ENCODE results near the gene VIPR2. TPM values are rescaled to one million over a fixed set of nuclear protein-coding genes. Genes with fewer than 3 reads are reported as not detected.

The VIPR2 gene
- total and polyA plus RNA-seq, 8 donors = 0.28 to 0.80 (median 0.44) TPM

DNA sequence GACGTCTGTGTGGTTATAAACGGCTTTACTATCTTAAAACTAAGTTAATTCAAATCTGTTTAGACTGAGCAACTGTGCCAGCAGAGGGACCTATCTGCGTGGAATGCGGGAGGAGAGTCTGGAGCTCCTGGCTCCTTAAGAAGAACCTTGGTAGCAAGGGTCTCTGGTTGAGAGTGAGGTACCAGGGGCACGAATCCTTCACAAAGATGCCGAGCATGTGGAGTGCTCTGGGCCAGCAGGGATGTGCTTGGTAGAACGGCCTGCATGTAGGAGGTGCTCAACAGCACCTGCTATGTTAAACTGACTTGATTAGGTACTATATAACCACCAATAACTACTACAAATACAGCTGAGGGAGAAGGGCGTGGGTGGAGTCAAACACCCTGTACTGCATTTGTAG lies 102.6 kb downstream of the VIPR2 start:
- DNase-seq (no peak), ATAC-seq (no peak)
- no peak overlapping the region for H3K4me3 ChIP-seq
- no peak overlapping the region for H3K27ac ChIP-seq
- H3K36me3 ChIP-seq = no peaks in the 10 kb centered on the region
- TF ChIP-seq, protein P1, sequence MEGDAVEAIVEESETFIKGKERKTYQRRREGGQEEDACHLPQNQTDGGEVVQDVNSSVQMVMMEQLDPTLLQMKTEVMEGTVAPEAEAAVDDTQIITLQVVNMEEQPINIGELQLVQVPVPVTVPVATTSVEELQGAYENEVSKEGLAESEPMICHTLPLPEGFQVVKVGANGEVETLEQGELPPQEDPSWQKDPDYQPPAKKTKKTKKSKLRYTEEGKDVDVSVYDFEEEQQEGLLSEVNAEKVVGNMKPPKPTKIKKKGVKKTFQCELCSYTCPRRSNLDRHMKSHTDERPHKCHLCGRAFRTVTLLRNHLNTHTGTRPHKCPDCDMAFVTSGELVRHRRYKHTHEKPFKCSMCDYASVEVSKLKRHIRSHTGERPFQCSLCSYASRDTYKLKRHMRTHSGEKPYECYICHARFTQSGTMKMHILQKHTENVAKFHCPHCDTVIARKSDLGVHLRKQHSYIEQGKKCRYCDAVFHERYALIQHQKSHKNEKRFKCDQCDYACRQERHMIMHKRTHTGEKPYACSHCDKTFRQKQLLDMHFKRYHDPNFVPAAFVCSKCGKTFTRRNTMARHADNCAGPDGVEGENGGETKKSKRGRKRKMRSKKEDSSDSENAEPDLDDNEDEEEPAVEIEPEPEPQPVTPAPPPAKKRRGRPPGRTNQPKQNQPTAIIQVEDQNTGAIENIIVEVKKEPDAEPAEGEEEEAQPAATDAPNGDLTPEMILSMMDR (IDR thresholded peaks at IDR 0.05) = no peak
- H3K9me3 ChIP-seq = peaks cover 0 to 3% of the 10 kb centered on the region in 2 donors
- H3K27me3 ChIP-seq = peaks cover 0 to 3% of the 10 kb centered on the region in 2 donors
- no peaks in the 10 kb centered on the region for H3K4me1 ChIP-seq
- intact Hi-C loops (cut with DNase I) = no loop called here

DNA sequence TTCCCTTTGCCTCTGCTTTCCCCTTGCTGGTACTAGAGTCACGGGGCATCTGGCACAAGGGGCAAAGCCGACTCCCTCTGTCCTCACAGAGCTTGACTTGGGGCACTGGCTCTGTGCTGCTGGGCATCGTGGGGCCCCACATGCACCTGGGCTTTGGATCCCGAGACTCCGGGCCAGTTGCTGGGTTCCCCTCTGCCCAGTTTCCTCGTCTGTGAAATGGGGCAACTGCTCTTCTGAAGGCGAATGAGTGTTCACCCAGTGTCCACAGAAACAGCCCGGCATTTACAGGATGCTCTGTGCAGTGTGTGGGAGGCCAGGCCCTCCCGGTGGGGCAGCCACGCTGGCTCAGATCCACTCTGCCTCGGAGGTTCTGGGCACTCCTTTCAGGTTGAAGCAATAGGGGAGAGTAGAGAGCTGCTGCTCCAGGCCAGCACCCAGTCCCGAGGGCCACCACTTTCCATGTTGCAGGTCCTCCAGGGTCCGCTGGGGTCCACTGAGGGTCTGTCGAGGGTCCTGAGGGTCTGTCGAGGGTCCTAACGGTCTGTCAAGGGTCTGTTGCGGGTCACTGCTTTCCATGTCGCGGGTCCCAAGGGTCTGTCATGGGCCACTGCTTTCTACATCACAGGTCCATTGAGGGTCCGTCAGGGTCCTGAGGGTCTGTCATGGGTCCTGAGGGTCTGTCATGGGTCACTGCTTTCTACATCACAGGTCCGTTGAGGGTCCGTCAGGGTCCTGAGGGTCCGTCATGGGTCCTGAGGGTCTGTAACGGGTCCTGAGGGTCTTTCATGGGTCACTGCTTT lies 103.6 kb downstream of the VIPR2 start:
- peaks cover 0 to 9% of the 10 kb centered on the region in 2 donors for H3K27me3 ChIP-seq
- intact Hi-C loops (cut with DNase I) = no loop called here
- ATAC-seq = no peak

DNA sequence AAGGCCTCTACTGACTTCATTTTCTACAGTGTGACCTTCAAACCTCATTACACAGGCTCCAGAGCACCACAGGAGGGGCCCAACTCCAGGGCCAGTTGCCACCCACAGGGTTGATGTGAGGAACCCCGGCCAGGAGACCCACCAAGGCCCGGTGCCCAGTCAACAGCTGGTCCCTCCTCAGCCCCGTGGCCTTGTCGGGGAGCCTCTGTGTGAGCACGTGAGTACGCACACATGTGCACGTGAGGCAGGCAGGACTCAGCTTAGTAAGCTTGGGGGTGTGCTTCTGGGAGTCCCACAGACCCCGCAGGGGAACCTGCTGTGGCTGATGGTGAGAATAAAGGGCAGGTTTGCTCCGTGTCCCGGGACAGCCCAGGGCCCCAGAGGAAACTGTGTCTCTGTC lies 104.5 kb downstream of the VIPR2 start:
- ATAC-seq (no peak), DNase-seq (no peak)
- H3K9me3 ChIP-seq = peaks cover 0 to 3% of the 10 kb centered on the region in 2 donors
- H3K4me1 ChIP-seq = no peaks in the 10 kb centered on the region
- H3K27ac ChIP-seq = no peak overlapping the region
- H3K4me3 ChIP-seq = no peak overlapping the region
- peaks cover 0 to 16% of the 10 kb centered on the region in 2 donors for H3K27me3 ChIP-seq
- intact Hi-C loops (cut with DNase I) = no loop called here
- TF ChIP-seq, protein P1 (IDR thresholded peaks at IDR 0.05) = no peak
- H3K36me3 ChIP-seq = no peaks in the 10 kb centered on the region

More for the DNA sequence above, 103.6 kb downstream of the VIPR2 start:
- Histone ChIP-seq H3K27ac (no peak overlapping the region), H3K36me3 (no peaks in the 10 kb centered on the region), H3K9me3 (peaks cover 0 to 3% of the 10 kb centered on the region in 2 donors), H3K4me1 (no peaks in the 10 kb centered on the region), H3K4me3 (no peak overlapping the region)
- TF ChIP-seq, protein P1 (IDR thresholded peaks at IDR 0.05) = no peak
- DNase-seq = no peak

DNA sequence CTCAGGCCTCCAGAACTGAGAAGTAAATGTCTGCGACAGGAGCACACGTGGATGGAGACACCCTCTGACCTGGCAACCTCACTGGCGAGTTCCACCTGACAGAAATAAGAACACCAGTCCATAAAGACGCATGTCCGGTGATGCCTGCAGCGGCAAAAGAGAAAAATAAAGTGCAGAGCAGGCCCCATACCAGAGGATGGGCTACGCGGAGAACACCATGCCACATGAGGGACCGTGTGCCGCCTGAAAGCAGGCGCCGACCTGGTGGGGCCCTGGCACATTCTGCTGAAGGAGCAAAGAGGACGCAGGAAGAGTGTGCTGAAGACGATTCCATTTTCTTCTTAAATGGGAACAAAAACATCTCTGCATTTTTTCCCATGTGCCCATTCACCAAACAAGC lies 105.0 kb downstream of the VIPR2 start:
- TF ChIP-seq, protein P1 (IDR thresholded peaks at IDR 0.05) = no peak
- Histone ChIP-seq H3K9me3 (peaks cover 0 to 3% of the 10 kb centered on the region in 2 donors), H3K4me3 (no peak overlapping the region), H3K27me3 (peaks cover 0 to 20% of the 10 kb centered on the region in 2 donors), H3K27ac (no peak overlapping the region), H3K4me1 (no peaks in the 10 kb centered on the region), H3K36me3 (no peaks in the 10 kb centered on the region)
- intact Hi-C loops (cut with DNase I) = no loop called here
- ATAC-seq (no peak), DNase-seq (no peak)

DNA sequence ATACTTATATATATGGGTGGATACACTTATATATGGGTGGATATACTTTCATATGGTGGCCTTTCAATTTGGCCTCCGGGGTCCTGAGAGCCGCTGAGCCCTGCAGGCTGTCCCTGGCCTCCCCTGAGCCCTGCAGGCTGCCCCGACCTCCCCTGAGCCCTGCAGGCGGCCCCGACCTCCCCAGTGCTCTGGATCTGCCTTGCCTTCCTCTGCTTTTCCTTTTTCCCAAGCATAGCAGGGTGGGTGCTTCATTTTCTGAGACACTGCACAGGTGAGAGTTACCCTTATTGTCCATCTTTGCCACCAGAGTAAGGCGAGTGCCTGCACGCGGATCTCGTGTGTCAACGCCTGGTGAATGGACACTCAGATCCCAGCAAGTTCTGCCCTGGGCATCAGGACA lies 106.6 kb downstream of the VIPR2 start:
- no peak for ATAC-seq
- intact Hi-C loops (cut with DNase I) = no loop called here

More for the DNA sequence above, 106.6 kb downstream of the VIPR2 start:
- DNase-seq = no peak
- H3K4me1 ChIP-seq = no peaks in the 10 kb centered on the region
- no peak overlapping the region for H3K27ac ChIP-seq
- H3K9me3 ChIP-seq = no peaks in the 10 kb centered on the region
- peaks cover 0 to 23% of the 10 kb centered on the region in 2 donors for H3K27me3 ChIP-seq
- TF ChIP-seq, protein P1 (IDR thresholded peaks at IDR 0.05) = no peak
- no peak overlapping the region for H3K4me3 ChIP-seq
- H3K36me3 ChIP-seq = no peaks in the 10 kb centered on the region
